HG02973 (cell line): ENCODE measurements around the gene PRKRIP1.
A peak's percentile ranks its signal among the peaks of the same experiment; 100 is the strongest.
"Not testable (repeated sequence)": the region's sequence is repeated elsewhere in the genome, so short reads cannot be mapped to it uniquely, and the experiment has no call there.

ENCODE experiments used
- ATAC-seq: cut with Tn5 transposase; IDR thresholded peaks from one replicate; pipeline ENCODE4 v1.9.1; 2021; ENCODE audit warnings: moderate library complexity; ENCODE audit not compliant: unreplicated experiment

Gene PRKRIP1

DNA sequence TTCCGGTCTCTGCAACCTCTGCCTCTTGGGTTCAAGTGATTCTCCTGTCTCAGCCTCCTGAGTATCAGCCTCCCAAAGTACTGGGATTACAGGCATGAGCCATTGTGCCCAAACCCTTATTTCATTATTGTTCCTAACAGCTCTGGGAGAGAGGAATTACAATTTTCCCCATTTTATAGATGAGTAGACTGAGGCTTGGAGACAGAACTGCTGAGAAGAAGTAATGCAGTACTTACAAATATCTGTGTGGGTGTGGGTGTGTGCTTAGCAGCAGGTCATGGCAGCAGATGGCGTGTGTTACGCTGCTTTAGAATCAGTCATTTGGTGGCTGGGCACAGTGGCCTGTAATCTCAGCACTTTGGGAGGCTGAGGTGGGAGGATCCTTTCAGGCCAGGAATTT is 7.4 kb downstream of the PRKRIP1 start:
- ATAC-seq = no peak

DNA sequence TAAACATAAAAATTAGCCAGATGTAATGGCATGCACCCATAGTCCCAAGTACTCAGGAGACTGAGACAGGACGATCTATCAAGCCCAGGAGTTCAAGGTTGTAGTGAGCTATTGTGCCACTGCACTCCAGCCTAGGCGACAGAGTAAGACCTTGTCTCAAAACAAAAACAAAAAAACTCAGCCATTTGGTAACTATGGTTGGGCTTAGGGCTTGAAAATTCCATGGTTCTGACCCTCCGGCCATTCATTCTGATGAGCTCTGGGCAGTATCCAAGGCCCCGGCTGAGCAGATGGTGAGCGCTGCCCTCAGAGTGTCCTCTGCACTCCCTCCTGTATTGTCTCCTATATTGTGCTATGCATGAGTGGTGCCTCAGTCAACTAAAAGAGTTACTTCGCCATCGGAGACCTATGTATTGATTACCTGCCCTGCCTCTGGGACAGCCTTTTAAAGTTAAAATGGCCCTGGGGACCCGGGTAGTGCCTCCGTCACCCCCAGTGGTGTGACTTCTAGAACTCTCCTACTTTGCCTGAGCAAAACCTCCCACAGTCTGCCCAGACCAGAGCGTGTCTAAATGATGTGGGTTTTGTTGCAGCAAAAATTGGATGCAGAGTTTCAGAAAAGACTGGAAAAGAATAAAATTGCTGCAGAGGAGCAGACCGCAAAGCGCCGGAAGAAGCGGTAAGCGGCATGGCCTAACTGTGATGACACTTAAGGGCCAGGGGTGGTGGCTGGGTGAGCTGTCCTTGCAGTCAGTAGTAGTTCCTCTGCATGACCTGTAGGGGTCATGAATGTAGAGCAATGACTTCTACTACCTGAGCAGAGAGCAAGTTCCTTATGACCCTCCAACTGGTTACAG is 8.1 kb downstream of the PRKRIP1 start:
- peak; percentile 74 for ATAC-seq

DNA sequence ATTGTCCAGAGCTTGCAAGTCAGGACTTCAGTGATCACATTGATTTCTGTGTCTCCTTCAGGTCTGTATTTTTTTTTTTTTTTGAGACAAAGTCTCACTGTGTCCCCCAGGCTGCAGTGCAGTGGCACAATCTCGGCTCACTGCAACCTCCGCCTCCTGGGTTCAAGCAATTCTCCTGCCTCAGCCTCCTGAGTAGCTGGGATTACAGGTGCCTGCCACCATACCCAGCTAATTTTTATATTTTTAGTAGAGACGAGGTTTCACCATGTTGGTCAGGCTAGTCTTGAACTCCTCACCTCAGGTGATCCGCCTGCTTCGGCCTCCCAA is 8.7 kb downstream of the PRKRIP1 start:
- not testable (repeated sequence) for ATAC-seq

DNA sequence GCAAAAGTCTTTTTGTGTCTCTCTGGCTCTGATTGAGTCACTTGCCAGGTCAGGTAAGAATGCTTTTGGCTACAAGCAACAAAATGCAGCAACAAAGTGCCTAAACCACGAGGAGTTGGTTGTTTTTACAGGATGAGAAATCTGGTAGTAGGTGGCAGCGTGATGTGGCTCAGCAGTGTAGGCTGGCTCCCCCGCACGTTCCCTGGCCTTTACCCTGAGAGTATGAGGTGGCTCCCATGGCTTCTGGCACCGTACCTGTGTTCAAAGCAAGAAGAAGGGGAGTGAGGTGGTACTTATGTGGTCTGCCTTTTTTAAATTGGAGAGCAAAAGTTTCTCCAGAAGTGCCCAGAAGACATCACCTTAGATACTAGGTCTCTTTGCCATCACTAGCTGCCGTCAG is 11.7 kb downstream of the PRKRIP1 start:
- ATAC-seq = no peak

DNA sequence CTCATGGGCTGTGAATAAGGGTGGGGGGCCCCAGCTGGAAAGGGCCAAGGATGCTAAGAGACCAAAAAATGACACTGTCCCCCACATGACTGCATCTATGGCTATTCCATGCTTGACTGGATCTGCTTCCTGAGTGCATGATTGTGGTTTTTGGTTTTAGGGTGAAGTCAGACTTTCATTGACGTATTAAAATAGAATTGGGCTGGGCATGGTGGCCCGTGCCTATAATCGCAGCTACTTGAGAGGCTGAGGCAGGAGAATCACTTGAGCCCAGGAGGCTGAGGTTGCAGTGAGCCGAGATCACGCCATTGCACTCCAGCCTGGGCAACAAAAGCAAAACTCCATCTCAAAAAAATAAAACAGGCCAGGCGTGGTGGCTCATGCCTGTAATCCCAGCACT is 12.4 kb downstream of the PRKRIP1 start:
- peak; percentile 36 for ATAC-seq

DNA sequence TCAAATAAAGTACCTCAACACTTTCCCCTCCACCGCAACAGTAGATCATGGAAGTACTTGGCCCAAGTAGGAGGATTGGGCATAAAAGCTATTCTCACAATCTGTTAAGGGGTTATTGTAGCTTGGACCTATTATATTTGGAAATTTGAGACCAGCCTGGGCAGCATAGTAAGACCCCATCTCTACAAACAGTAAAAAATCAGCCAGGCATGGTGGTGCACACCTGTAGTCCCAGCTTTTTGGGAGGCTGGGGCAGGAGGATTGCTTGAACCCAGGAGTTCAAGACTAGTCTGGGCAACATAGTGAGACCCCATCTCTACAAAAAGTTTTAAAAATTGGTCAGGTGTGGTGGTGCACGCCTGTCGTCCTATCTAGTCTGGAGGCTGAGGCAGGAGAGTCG is 13.2 kb downstream of the PRKRIP1 start:
- ATAC-seq = no peak

DNA sequence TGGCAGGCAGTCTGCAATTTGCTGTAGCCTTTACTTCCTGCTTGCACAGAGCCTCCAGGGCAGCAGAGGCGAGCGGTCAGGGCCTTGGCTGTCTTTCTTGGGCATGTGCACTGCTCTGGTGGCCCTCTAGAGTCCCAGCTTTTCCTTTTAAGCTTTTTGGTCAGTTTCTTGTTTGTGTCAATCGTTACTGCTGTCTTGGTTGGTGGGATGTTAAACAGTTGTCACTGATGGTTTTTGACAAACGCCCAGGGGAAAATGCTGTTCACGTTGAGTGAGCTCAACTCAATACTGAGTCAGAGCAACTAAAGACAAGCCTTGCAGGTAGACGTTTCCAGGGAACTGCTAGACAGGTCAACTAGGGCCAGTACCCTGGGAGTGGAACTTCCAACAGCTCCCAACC is 14.0 kb downstream of the PRKRIP1 start:
- ATAC-seq = no peak

DNA sequence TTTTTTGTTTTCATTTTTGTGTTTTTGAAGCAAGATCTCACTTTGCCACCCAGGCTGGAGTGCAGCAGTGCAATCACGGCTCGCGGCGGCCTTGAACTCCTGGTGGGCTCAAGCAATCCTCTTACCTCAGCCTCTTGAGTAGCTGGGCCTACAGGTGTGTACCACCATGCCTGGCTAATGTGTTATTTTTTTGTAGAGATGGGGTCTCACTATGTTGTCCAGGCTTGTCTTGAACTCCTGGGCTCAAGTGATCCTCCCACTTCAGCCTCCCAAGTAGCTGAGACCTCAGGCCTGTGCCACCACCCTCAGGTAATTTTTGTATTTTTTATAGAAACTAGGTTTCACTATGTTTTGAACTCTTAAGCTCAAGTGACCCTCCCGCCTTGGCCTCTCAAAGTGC is 14.8 kb downstream of the PRKRIP1 start:
- ATAC-seq = no peak

DNA sequence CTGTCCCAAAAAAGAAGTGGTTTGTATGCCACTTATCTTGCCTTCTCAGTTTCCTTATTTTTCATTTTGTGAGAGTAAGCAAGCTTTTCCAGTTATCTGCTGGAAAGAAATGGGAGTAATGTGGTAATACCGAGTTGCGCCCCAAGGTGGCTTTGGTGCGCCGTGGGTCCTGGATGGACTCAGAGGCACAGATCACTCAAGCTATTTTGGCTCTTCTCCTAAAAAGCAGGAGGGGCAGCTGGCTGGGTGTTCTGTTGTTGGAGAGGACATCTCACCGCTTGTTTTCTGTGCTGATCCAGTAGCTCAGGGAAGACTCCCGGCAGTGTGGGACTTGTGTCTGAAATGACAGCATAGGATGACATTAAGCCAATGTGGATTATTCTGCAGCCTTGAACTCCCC is 16.4 kb downstream of the PRKRIP1 start:
- no peak for ATAC-seq

DNA sequence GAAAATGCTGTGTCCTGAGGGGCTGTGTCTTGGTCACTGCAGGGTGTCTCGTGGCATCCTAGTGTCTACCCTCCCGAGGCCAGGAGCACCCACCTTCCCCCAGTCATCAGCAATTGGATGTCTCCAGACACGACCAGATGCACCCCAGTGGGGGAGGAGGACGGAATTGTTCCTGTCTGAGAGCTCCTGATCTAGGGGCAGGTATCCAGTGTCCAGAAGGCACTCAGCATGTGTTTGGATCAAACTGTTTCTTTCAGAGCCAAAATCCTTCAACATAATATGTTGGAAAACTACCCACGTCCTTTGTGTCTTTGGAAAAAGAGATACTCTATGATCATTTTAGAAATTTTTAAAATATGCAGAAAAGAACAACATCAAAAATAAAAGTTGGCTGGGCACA is 16.9 kb downstream of the PRKRIP1 start:
- ATAC-seq = no peak

DNA sequence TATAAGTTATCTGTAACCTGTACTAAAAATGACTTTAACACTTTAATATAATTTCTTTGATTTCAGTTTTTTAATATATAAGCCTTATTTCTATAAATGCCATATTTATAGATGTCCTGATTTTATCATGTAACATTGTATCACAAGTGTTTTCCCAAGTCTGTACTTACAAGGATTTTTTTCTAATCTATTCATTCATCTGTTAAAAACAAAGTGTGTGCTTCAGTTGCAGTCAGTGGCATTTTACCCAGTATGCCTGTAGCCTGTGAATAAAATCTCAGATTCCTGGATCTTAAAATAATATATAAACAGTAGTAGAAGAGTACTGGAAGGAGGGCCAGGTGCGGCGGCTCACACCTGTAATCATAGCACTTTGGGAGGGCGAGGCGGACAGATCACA is 17.4 kb downstream of the PRKRIP1 start:
- no peak for ATAC-seq

DNA sequence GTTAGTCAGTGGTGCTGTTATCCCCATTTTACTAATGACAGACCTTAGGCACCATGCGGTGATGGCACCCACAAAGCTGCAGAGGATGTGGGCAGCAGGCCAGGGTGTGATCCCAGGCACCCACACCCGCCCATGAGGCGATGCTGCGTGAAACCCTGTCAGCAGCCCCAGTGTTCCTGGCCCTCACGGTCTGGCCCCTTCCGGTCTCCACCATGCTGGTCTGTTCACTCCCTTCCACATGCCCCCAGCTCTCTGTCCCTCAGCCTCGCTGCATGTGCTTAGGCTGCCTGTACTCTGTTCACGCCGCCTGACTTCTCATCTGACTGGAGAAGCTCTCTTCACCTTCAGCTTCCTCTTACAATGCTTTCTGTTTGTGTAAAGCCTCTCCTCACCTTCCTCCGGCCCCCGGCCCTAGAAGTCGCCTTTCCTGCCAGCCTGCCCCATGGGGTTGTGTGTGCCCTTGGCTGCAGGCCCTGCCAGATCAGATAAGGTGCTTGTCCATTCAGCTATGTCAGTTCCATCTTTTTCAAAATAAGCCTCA is 19.6 kb downstream of the PRKRIP1 start:
- no peak for ATAC-seq

DNA sequence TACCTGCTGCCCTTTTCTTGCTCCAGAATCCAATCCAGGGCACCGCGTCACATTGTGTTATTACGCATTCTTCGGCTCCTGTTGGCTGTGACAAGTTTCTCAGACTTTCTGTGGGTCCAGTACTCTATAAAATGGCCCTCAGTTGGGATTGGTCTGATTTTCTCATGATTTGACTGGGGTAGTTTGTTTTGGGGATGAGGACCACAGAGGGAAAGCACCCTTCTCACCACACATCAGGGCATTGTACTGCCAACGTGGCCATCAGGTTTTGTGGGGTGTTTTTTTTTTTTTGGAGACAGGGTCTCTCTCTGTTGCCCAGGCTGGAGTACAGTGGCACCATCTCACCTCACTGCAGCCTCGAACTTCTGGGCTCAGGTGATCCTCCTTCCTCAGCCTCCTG is 20.2 kb downstream of the PRKRIP1 start:
- no peak for ATAC-seq

DNA sequence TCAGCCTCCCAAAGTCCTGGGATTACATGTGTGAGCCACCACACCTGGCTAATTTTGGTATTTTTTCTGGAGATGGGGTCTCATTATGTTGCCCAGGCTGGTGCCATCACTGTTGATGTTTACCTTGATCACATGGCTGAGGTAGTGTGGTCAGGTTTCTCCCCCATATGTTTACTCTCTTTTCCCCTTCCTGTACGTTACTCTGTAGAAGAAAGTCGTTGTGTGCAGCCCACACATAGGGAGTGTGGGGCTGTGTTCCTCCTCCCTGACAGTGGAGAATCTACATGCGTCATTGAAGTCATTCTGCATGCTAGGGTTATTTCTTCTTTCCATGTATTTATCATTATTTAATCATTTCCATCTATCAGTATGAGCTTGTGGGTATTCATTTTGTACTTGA is 20.9 kb downstream of the PRKRIP1 start:
- no peak for ATAC-seq

DNA sequence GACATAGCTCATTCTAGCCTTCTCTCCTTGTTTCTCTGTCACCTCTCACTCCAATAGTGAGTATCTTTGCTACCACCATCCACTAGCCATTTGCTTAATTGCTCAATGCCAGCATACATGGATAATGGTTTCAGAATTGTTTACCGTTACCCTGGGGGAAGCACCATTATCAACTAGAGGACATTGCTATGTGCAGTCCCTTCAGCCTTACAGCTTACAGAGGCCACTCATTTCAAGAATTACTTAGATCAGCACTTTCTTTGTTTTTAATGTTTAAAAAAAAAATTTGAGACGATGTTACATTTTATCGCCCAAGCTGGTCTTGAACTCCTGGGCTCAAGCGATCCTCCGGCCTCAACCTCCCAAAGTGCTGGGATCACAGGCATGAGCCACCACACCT is 22.4 kb downstream of the PRKRIP1 start:
- no peak for ATAC-seq

DNA sequence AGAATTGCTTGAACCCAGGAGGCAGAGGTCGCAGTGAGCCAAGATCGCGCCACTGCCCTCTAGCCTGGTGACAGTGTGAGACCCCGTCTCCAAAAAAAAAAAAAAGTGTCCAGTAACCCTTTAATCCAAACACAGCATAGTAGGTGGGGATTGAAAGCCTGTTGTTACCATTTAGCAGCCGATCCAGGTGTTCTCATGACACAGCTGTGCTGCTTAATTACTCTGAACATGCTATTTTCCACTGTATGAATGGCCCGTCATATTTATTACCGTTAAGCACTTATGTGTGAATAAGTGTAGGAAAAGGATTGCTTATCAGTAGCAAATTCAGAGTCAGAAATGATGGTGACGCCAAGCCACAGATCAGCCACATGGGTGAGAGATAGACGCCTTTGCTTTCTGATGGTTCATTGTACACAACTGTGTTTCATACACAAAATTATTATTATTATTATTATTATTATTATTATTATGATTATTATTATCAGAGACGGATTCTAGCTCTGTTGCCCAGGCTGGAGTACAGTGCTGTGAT is 25.6 kb downstream of the PRKRIP1 start:
- ATAC-seq = no peak

DNA sequence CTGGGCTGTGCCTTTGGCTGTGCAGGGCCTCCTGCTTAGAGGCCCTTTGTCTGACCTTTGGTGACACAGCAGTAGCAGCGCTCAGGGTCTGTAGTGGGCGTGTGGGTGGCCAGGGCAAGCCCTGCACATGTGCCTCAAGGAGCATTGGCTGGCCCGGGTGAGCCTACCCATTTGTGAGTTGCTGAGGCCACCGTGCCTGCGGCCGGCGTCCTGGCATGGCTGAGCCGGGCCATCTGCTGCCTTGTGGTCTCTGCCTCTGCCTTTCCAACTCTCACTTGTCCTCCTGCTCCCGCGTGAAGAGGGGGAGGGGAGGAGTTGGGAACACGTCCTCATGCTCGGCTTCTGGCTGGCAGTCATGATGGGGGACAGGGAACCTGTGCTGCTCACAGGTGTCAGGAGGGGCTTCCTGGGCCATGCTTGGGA is 28.0 kb downstream of the PRKRIP1 start:
- no peak for ATAC-seq

DNA sequence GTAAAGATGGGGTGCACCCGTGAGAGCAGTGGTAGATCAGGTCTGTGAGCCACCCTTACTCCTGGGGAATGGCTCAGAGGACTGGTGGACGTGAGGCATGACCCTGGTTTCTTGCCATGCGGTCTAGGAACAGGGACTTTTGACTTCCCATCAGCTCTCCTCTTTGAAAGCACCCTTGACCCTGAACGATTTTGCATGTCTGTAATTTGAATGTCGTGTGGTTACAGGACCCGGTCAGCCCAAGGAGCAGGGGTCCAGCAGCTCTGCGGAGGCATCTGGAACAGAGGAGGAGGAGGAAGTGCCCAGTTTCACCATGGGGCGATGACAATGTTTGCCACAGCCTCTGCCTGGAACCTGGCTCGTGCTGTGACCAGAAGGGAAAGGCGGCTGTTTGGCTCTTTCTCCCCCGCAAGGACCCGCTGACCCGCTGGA is 28.6 kb downstream of the PRKRIP1 start:
- ATAC-seq = peak; percentile 9

DNA sequence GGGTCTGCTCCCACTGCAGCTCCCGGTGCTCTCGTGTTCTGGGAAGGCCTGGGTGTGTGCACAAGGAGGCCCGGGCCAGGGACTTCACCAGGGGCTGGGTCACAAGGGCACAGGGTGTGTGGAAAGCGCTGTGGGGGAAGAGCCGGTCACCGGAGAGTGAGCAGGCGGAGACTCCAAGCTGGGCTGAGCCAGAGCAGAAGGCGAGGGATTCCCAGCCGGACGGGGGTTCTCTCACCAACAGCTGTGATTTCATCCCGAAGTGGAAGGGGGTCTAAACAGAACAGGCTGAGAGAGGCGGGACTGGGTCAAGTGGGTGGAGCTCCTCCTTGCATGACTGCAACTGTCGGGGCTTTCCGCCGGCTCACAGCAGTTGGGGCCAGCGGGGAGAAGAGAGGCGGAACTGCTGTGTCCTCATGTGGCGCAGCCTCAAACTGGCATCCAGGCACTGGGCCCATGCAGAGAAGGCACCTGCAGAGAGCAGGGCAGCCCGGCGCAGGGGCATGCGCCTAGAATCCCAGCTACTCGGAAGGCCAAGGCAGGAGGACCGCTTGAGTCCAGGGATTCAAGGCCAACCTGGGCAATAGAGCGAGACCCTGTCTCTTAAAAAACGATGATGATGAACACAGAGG is 29.6 kb downstream of the PRKRIP1 start:
- ATAC-seq = peak; percentile 64

DNA sequence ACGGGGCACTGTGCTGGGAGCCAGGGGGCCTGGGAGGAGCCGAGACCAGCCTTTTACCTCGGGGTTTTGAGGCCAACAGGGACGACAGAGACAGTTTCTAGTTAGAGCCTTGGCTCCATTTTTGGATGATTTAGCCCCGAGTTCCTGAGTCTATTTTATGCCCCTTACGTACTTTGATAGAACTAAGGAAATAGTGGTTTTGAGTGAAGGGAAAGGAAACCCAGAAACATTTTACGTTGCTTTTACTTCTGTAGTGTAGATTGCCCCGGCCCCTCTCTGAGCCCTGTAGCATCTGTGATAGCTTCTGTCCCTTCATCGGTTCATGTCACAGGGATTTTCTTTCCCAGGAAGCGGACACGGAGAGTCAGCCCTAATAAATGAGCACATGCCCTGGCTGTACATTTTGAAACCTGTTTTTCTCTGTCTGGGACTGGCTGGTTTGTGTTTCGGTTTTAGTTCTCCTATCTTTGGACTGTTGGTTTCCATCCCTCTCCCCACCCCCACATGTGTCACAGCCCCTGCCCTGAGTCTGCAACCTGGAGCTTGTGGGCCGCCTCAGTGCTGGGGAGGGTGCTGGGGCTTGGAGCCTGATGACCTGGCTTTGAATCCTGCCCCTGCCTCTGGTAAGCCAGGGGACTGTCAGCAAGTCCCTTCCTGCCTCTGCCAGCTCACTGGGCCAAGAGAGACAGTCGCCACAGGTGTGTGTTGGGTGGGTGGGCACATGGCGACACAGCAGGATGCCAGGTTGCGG is 30.3 kb downstream of the PRKRIP1 start:
- ATAC-seq = peak; percentile 40

DNA sequence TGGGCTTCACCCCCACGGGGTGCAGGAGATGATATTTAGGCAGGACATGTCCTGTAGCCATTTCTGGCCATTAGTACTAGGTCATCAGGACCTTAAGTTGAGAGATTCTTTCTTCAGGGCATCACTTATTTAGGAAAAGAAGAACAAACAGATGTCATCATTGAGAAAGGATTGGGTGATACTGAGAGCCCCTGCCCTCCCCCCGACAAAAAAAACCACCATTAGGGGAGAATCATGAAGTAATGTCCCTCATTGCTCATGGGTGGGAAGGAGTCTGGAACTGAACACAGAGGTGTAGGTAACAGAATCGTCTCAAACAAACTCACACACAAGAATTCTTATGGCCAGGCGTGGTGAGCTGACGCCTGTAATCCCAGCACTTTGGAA is 30.8 kb downstream of the PRKRIP1 start:
- ATAC-seq = no peak
